ENCODE data around the gene KIAA1549. TPM values are rescaled to one million over a fixed set of nuclear protein-coding genes. Genes with fewer than 3 reads are reported as not detected.
A peak's percentile ranks its signal among the peaks of the same experiment; 100 is the strongest.
"Not testable (repeated sequence)": the region's sequence is repeated elsewhere in the genome, so short reads cannot be mapped to it uniquely, and the experiment has no call there.

KIAA1549 gene
- total RNA-seq, 1 donor from 2014 or later, result 5.7 TPM

GRCh38 chr7:138979226-138979979 lies 1.8 kb downstream of the KIAA1549 start:
- intact Hi-C loops (cut with DNase I), result no loop called here
- no peak for TF ChIP-seq CTCF (IDR thresholded peaks at IDR 0.05)
- Histone ChIP-seq H3K9me3 (no peaks in the 10 kb centered on the region), H3K27ac (no peak overlapping the region), H3K4me3 (peak overlapping the region; percentile 63), H3K27me3 (peaks cover 3% of the 10 kb centered on the region), H3K36me3 (no peaks in the 10 kb centered on the region), H3K4me1 (peaks cover 9% of the 10 kb centered on the region)
- ATAC-seq, result no peak
- no peak for DNase-seq

- no peak overlapping the region for H3K27ac ChIP-seq
- intact Hi-C loops (cut with DNase I), result no loop called here
- ATAC-seq, result no peak
- no peaks in the 10 kb centered on the region for H3K9me3 ChIP-seq
- no peak overlapping the region for H3K4me3 ChIP-seq
- no peaks in the 10 kb centered on the region for H3K36me3 ChIP-seq
- no peak for DNase-seq
- TF ChIP-seq CTCF (IDR thresholded peaks at IDR 0.05), result no peak
- H3K4me1 ChIP-seq, result peaks cover 9% of the 10 kb centered on the region
- H3K27me3 ChIP-seq, result peaks cover 3% of the 10 kb centered on the region
Measured at GRCh38 chr7:138978541-138979184, 2.5 kb downstream of the KIAA1549 start.

- H3K27ac ChIP-seq; H3K9me3 ChIP-seq; H3K4me3 ChIP-seq; ATAC-seq; H3K27me3 ChIP-seq; H3K36me3 ChIP-seq; intact Hi-C loops (cut with DNase I); DNase-seq; H3K4me1 ChIP-seq: not testable (repeated sequence)
Measured at GRCh38 chr7:138976161-138976560, 5.0 kb downstream of the KIAA1549 start.

- no peak for ATAC-seq
- H3K4me3 ChIP-seq, result no peak overlapping the region
- TF ChIP-seq CTCF (IDR thresholded peaks at IDR 0.05), result no peak
- H3K4me1 ChIP-seq, result peaks cover 9% of the 10 kb centered on the region
- H3K27ac ChIP-seq, result no peak overlapping the region
- H3K27me3 ChIP-seq, result peaks cover 3% of the 10 kb centered on the region
- H3K36me3 ChIP-seq, result no peaks in the 10 kb centered on the region
- no peak for DNase-seq
- intact Hi-C loops (cut with DNase I), result no loop called here
- no peaks in the 10 kb centered on the region for H3K9me3 ChIP-seq
Measured at GRCh38 chr7:138975343-138976104, 5.7 kb downstream of the KIAA1549 start.

GRCh38 chr7:138974675-138975292 lies 6.4 kb downstream of the KIAA1549 start:
- TF ChIP-seq CTCF (IDR thresholded peaks at IDR 0.05), result no peak
- intact Hi-C loops (cut with DNase I), result no loop called here

More at GRCh38 chr7:138974675-138975292, 6.4 kb downstream of the KIAA1549 start:
- Histone ChIP-seq H3K27me3 (peaks cover under 1% of the 10 kb centered on the region), H3K27ac (no peak overlapping the region), H3K9me3 (no peaks in the 10 kb centered on the region), H3K4me1 (peaks cover 3% of the 10 kb centered on the region), H3K36me3 (no peaks in the 10 kb centered on the region), H3K4me3 (no peak overlapping the region)
- ATAC-seq, result no peak
- no peak for DNase-seq

All from upper lobe of right lung (tissue), 1 donor.